Smooth muscle cell of the coronary artery (primary cell): ENCODE results near the gene NFKB2. TPM values are rescaled to one million over a fixed set of nuclear protein-coding genes. Genes with fewer than 3 reads are reported as not detected.

Experiments used
- total RNA-seq: library from RNA; depleted of rRNA; stranded (reverse); fragments of >200 nt; gene quantifications from 2 replicates; pipeline ENCODE4 v1.2.3, GENCODE V29; 2014; ENCODE audit warnings: low replicate concordance

Gene NFKB2
- 11.8 and 17.1 TPM in 2 replicates for total RNA-seq

DNA sequence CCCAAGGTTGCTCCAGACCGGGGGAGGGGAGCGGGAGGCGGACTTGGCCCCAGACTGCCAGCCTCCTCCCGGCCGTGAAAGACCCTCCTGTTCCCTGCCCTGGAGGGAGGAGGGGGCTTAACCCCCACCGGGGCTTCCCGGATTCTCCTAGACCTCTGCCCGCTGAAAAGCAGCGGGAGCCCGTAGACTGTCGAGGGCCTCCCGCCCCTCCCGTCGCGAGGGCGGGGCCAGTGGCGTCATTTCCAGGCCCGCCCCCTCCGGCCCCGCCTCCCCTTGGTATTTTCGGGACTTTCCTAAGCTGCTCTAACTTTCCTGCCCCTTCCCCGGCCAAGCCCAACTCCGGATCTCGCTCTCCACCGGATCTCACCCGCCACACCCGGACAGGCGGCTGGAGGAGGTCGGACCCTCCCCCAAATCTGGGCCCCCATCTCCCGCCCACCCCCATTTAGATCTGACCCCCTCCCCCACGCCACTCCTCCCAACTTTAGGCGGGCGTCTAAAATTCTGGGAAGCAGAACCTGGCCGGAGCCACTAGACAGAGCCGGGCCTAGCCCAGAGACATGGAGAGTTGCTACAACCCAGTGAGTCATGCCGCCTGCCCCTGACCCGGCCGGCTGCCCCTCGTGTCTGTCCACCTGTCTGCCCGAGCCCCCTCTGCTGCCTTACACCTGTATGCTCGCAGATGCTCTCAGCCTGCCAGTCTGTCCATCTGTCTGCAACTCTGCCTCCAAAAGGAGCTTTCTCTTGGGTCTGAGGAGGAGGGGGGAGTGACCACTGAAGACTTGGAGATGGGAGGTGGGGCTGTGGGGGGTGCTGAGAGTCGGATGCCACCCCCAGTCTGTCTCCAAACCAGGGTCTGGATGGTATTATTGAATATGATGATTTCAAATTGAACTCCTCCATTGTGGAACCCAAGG is at the start of gene NFKB2:
TSS of gene NFKB2 (plus strand) at position 306 of the 917 bp plus-strand sequence. CDS start at position 561, 255 bp downstream.

DNA sequence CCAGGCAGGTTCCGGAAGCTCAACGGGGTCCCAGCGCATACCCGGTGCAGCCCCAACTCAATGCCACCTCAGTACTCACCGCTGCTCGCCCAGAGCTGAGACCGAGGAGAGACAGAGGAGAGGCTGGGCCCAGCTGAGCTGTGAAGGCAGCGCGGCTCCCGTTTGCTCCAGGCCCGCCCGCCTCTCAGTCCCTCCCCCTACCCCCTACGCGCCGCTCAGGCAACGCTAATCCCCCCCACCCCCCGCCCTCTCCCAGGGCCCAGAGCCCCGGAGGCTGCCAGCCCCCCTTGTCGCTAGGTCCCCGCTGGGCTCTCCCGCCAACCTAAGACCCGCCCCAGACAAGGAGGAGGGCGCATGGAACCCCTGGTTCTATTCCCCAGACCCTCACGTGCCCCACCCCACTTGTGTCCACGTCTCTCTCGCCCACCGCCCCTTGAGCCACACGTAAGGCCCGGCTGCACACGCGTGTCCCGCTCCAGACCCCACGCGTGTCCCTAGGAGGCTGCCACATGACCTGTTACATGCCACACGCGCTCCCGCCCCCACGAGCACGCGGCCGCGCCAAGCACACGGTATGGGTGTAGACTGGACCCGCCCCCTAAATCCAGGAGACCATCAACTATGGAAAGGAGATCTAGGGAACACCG is 23.2 kb downstream of the NFKB2 start, which contains the start of gene PSD:
TSS of gene PSD (minus strand) at position 164 of the 647 bp plus-strand sequence. CDS start 1,747 bp downstream, outside the sequence.

GRCh38 chr10:102420714-102421506 is 25.4 kb downstream of the NFKB2 start, which contains the start of gene FBXL15:
FBXL15 (plus strand) TSS chr10:102420836; CDS start chr10:102421130, 294 bp downstream.

DNA sequence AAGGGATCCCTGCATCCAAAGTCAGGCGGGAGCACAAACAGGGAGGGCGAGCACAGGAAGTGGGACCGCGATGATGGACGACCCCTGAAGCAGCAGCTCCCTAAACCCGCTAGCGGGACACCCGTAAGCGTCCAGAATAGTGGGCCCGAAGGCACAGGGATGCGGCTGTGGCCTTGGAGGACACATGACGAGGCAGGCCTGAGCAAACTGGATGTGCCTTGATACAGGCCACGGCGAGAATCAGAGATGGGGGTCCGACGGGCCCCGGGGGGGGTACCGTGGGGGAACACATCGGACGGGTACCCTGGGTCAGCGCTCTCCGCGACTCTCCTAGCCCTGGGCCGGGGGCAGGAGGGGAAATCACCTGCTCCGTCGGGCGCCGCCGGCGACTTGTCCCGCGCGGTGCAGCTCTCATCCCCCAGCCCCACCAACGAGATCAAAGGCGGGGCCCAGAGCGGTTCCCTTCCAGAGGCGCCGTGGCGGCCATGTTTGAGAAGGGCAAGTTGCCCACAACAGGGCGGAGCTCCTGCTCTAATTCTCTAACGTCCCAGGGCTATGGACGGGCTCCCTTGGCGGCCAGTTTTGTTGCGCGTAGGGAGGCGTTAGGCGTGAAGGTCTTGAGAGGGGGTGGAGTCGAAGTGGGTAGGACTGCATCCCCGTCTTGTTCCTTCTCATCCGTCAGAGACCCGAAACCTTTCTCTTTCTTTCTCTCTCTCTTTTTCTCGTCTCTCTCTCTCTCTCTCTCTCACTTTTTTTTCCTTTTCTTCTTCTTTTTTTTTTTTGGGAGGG is 36.9 kb downstream of the NFKB2 start, which contains the start of gene CUEDC2:
TSS of gene CUEDC2 (minus strand) at position 413 of the 789 bp plus-strand sequence. CDS start 7,386 bp downstream, outside the sequence.

GRCh38 chr10:102451105-102451969 is 55.8 kb downstream of the NFKB2 start, which contains the start of gene C10orf95:
C10orf95 (minus strand) TSS chr10:102451543; CDS start chr10:102451093, 450 bp downstream.

Other genes starting within 250 kb of the NFKB2 start
- gene NOLC1, start 243.3 kb upstream of the NFKB2 start, total RNA-seq = 15.9 and 33.7 TPM in 2 replicates
- 0.15 and 1.5 TPM in 2 replicates for gene ELOVL3, start 169.4 kb upstream of the NFKB2 start, total RNA-seq
- gene PITX3, start 154.2 kb upstream of the NFKB2 start, total RNA-seq = 0.38 TPM in 1 of 2 replicates, not detected in the other
- 14.7 and 24.4 TPM in 2 replicates for gene GBF1, start 150.2 kb upstream of the NFKB2 start, total RNA-seq
- gene PSD, start 23.1 kb downstream of the NFKB2 start, total RNA-seq = 0.45 and 4.8 TPM in 2 replicates
- gene FBXL15, start 25.1 kb downstream of the NFKB2 start, total RNA-seq = 4.1 and 9.0 TPM in 2 replicates
- 24.8 and 50.2 TPM in 2 replicates for gene CUEDC2, start 36.9 kb downstream of the NFKB2 start, total RNA-seq
- gene C10orf95, start 55.8 kb downstream of the NFKB2 start, total RNA-seq = not detected in 2 replicates
- 73.4 and 142 TPM in 2 replicates for gene ACTR1A, start 107.0 kb downstream of the NFKB2 start, total RNA-seq
- gene SUFU, start 108.3 kb downstream of the NFKB2 start, total RNA-seq = 1.3 and 3.0 TPM in 2 replicates
- 38.3 and 93.6 TPM in 2 replicates for gene TRIM8, start 248.8 kb downstream of the NFKB2 start, total RNA-seq